Spleen (tissue), 7 donors: Measurements from ENCODE around the gene CNN3.

Experiments used
- POLR2A ChIP-seq, 3 donors: fragments of 450-650 bp; IDR thresholded peaks; one replicate each; pipeline ENCODE4 v1.5.1; 2017; ENCODE audit warnings: antibody characterized with exemption in 3 of 3, mild to moderate bottlenecking in 1 of 3
- POLR2AphosphoS5 ChIP-seq, 3 donors: sonication (generic); formaldehyde crosslinking; IDR thresholded peaks; one replicate each; pipeline ENCODE4 v1.5.1; 2017; ENCODE audit warnings: antibody characterized with exemption in 3 of 3
- TF ChIP-seq, protein P1 (sequence below), 11 experiments: fragments of 200-600 bp in 7 of 11; fragments of 450-650 bp in 4 of 11; sonication (generic) in 4 of 11; IDR thresholded peaks in 8 of 11; conservative IDR thresholded peaks in 3 of 11; 1 replicate in 7 of 11; 2 replicates in 4 of 11; pipeline versions ENCODE4 v1.4.0 to v1.8.0; 2016 to 2021; ENCODE audit warnings: antibody characterized with exemption in 11 of 11, inconsistent platforms in 4 of 11, mild to moderate bottlenecking in 1 of 11
- donor health status: DM: no; HTN: no; CAD: no; lungs with moderate emphysema.
- donor health status: DM: no; HTN: no; CAD: no.
- donor health status: DM: no; HTN: no; CAD: no.

DNA sequence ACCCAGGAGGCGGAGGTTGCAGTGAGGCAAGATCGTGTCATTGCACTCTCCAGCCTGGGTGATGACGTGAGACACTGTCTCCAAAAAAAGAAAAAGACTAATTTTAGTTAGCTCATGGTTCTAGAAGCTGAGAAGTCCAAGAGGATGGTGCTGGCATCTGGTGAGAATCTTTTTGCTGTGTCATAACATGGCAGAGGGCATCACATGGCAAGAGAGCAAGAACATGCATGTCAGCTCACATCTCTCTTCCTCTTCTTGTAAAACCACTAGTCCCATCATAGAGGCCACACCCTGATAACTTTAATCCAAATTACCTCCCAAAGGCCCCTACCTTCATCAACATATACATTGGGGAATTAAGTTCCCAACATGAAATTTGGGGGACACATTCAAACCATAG, 13.8 kb upstream of the CNN3 start:
- TF ChIP-seq, protein P1, sequence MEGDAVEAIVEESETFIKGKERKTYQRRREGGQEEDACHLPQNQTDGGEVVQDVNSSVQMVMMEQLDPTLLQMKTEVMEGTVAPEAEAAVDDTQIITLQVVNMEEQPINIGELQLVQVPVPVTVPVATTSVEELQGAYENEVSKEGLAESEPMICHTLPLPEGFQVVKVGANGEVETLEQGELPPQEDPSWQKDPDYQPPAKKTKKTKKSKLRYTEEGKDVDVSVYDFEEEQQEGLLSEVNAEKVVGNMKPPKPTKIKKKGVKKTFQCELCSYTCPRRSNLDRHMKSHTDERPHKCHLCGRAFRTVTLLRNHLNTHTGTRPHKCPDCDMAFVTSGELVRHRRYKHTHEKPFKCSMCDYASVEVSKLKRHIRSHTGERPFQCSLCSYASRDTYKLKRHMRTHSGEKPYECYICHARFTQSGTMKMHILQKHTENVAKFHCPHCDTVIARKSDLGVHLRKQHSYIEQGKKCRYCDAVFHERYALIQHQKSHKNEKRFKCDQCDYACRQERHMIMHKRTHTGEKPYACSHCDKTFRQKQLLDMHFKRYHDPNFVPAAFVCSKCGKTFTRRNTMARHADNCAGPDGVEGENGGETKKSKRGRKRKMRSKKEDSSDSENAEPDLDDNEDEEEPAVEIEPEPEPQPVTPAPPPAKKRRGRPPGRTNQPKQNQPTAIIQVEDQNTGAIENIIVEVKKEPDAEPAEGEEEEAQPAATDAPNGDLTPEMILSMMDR (IDR thresholded peaks at IDR 0.05 in 8 of 11, conservative IDR thresholded peaks at IDR 0.05 in 3 of 11), result no peak
- no peak for TF ChIP-seq POLR2A (IDR thresholded peaks at IDR 0.05)
- TF ChIP-seq POLR2AphosphoS5 (IDR thresholded peaks at IDR 0.05), result no peak
